ENCODE results near the gene HPS1. TPM values are rescaled to one million over a fixed set of nuclear protein-coding genes. Genes with fewer than 3 reads are reported as not detected.

HPS1 gene
- polyA plus RNA-seq, 1 of the 3 experiments (the other 2 are of a cell fraction), result 41.4 TPM

DNA sequence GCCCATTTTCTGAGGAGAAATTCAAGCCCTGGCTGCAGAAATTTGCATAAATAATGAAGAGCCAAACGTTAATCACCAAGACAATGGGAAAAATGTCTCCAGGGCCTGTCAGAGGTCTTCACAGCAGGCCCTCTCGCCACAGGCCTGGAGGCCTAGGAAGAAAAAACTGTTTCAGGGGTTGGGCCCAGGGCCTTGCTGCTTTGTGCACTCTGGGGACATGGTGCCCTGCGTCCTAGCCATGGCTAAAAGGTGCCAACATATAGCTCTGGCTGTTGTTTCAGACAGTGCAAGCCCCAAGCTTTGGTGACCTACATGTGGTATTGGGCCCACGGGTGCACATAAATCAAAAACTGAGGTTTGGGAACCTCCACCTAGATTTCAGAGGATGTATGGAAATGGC, 8.0 kb downstream of the HPS1 start:
- no peak overlapping the region for H3K4me3 ChIP-seq (ENCODE audit: low read depth in 2 of 2, low read length in 1 of 2)
- no peaks in the 10 kb centered on the region for H3K27me3 ChIP-seq (ENCODE audit: insufficient read depth)
- TF ChIP-seq YY1 (IDR thresholded peaks at IDR 0.05; ENCODE audit: low read depth) (no peak), ELF1 (IDR thresholded peaks at IDR 0.05) (no peak), GABPA (IDR thresholded peaks at IDR 0.05; ENCODE audit: low read depth) (no peak), POLR2AphosphoS5 (IDR thresholded peaks at IDR 0.05; ENCODE audit: low read depth, low read length) (no peak), MXI1 (IDR thresholded peaks at IDR 0.05; ENCODE audit: low read depth, low read length) (no peak)
- 96% methylated on average over 3 of the region's 4 CpGs for WGBS (ENCODE audit: low lambda C conversion rate)
- H3K36me3 ChIP-seq (replicated peaks in 1 of 2; ENCODE audit: control insufficient read depth in 1 of 2, insufficient read depth in 2 of 2, low read length in 1 of 2), result peaks cover 48 to 49% of the 10 kb centered on the region in 2 experiments
- H3K4me1 ChIP-seq (ENCODE audit: control insufficient read depth in 1 of 2, insufficient read depth in 2 of 2, low read depth in 1 of 2, low read length in 1 of 2), result no peaks in the 10 kb centered on the region
- no peaks in the 10 kb centered on the region for H3K9me2 ChIP-seq
- no peaks in the 10 kb centered on the region for H4K20me1 ChIP-seq (ENCODE audit: insufficient read depth)
- no peak overlapping the region for H3K27ac ChIP-seq (ENCODE audit: low read depth in 2 of 2, low read length in 1 of 2)
- H3F3A ChIP-seq (replicated peaks; ENCODE audit: insufficient read depth), result peaks cover 9% of the 10 kb centered on the region
- H2AFZ ChIP-seq (ENCODE audit: low read depth), result no peak overlapping the region
- POLR2A ChIA-PET, result no interaction called here
- CTCF ChIA-PET, result no interaction called here
- H3K9me3 ChIP-seq, result no peaks in the 10 kb centered on the region
- no peak overlapping the region for H3K4me2 ChIP-seq
- H3K79me2 ChIP-seq (ENCODE audit: insufficient read depth), result no peaks in the 10 kb centered on the region
- no peak overlapping the region for H3K9ac ChIP-seq
- no peak for DNase-seq

- Histone ChIP-seq H3K4me1 (ENCODE audit: control insufficient read depth in 1 of 2, insufficient read depth in 2 of 2, low read depth in 1 of 2, low read length in 1 of 2) (no peaks in the 10 kb centered on the region), H3K36me3 (replicated peaks in 1 of 2; ENCODE audit: control insufficient read depth in 1 of 2, insufficient read depth in 2 of 2, low read length in 1 of 2) (peaks cover 54 to 60% of the 10 kb centered on the region in 2 experiments), H3K27ac (ENCODE audit: low read depth in 2 of 2, low read length in 1 of 2) (no peak overlapping the region), H3F3A (replicated peaks; ENCODE audit: insufficient read depth) (peaks cover 4% of the 10 kb centered on the region), H4K20me1 (ENCODE audit: insufficient read depth) (no peaks in the 10 kb centered on the region), H2AFZ (ENCODE audit: low read depth) (no peak overlapping the region), H3K4me3 (ENCODE audit: low read depth in 2 of 2, low read length in 1 of 2) (no peak overlapping the region), H3K9me2 (no peaks in the 10 kb centered on the region), H3K9ac (no peak overlapping the region), H3K4me2 (no peak overlapping the region), H3K27me3 (ENCODE audit: insufficient read depth) (no peaks in the 10 kb centered on the region), H3K79me2 (ENCODE audit: insufficient read depth) (no peaks in the 10 kb centered on the region), H3K9me3 (peaks cover 4% of the 10 kb centered on the region; the same call in 1 of the 2 replicates)
- no peak for DNase-seq
- no peak for TF ChIP-seq POLR2AphosphoS5 (IDR thresholded peaks at IDR 0.05; ENCODE audit: low read depth, low read length)
- no peak for TF ChIP-seq NFIC (IDR thresholded peaks at IDR 0.05; ENCODE audit: borderline replicate concordance)
- TF ChIP-seq, protein P1, sequence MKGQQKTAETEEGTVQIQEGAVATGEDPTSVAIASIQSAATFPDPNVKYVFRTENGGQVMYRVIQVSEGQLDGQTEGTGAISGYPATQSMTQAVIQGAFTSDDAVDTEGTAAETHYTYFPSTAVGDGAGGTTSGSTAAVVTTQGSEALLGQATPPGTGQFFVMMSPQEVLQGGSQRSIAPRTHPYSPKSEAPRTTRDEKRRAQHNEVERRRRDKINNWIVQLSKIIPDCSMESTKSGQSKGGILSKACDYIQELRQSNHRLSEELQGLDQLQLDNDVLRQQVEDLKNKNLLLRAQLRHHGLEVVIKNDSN (IDR thresholded peaks at IDR 0.05; ENCODE audit: borderline replicate concordance, low read depth), result no peak
- no peak for TF ChIP-seq FOXM1 (IDR thresholded peaks at IDR 0.05; ENCODE audit: low read depth)
- ChIA-PET POLR2A (no interaction called here), CTCF (interaction anchor here (1.1 to 3.5 kb wide), 2 partner anchors 11 to 955 kb away, joined by 3 to 19 read pairs; no protein-coding TSS in a partner anchor)
- 95% methylated on average over 4 of the region's 4 CpGs for WGBS (ENCODE audit: low lambda C conversion rate)
Observed at GRCh38 chr10:98436704-98437103, 10.0 kb downstream of the HPS1 start.

GRCh38 chr10:98435178-98435577, 11.6 kb downstream of the HPS1 start:
- Histone ChIP-seq H3K4me1 (ENCODE audit: control insufficient read depth in 1 of 2, insufficient read depth in 2 of 2, low read depth in 1 of 2, low read length in 1 of 2) (no peaks in the 10 kb centered on the region), H3K36me3 (replicated peaks in 1 of 2; ENCODE audit: control insufficient read depth in 1 of 2, insufficient read depth in 2 of 2, low read length in 1 of 2) (peaks cover 41 to 51% of the 10 kb centered on the region in 2 experiments), H3K4me2 (no peak overlapping the region), H4K20me1 (ENCODE audit: insufficient read depth) (no peaks in the 10 kb centered on the region), H3K9ac (no peak overlapping the region), H3F3A (replicated peaks; ENCODE audit: insufficient read depth) (no peaks in the 10 kb centered on the region), H3K9me2 (no peaks in the 10 kb centered on the region), H2AFZ (ENCODE audit: low read depth) (no peak overlapping the region), H3K9me3 (peaks cover 4% of the 10 kb centered on the region; the same call in 1 of the 2 replicates), H3K27me3 (ENCODE audit: insufficient read depth) (no peaks in the 10 kb centered on the region), H3K27ac (ENCODE audit: low read depth in 2 of 2, low read length in 1 of 2) (no peak overlapping the region), H3K79me2 (ENCODE audit: insufficient read depth) (no peaks in the 10 kb centered on the region), H3K4me3 (ENCODE audit: low read depth in 2 of 2, low read length in 1 of 2) (no peak overlapping the region)
- WGBS (ENCODE audit: low lambda C conversion rate), result 97% methylated on average over 11 of the region's 12 CpGs
- ChIA-PET POLR2A (no interaction called here), CTCF (interaction anchor here (1.1 to 3.5 kb wide), 2 partner anchors 10 to 328 kb away, joined by 3 to 19 read pairs; no protein-coding TSS in a partner anchor)
- no peak for DNase-seq
- TF ChIP-seq TCF12 (IDR thresholded peaks at IDR 0.05) (no peak), FOSL2 (IDR thresholded peaks at IDR 0.05; ENCODE audit: borderline replicate concordance, low read depth) (no peak), GABPA (IDR thresholded peaks at IDR 0.05; ENCODE audit: low read depth) (no peak), IRF3 (IDR thresholded peaks at IDR 0.05; ENCODE audit: low read depth, low read length) (no peak), JUND (IDR thresholded peaks at IDR 0.05) (no peak), NRF1 (IDR thresholded peaks at IDR 0.05; ENCODE audit: low read depth, low read length) (no peak), MEF2A (IDR thresholded peaks at IDR 0.05; ENCODE audit: borderline replicate concordance, low read depth) (no peak)

All from SK-N-SH (cell line).